ENCODE results near the gene HSPB3. TPM values are rescaled to one million over a fixed set of nuclear protein-coding genes. Genes with fewer than 3 reads are reported as not detected.

HSPB3 gene
- total and polyA plus RNA-seq, 2 of the 8 experiments (the other 6 are each of a cell fraction or from before 2014, with no cell fraction given) = not detected

DNA sequence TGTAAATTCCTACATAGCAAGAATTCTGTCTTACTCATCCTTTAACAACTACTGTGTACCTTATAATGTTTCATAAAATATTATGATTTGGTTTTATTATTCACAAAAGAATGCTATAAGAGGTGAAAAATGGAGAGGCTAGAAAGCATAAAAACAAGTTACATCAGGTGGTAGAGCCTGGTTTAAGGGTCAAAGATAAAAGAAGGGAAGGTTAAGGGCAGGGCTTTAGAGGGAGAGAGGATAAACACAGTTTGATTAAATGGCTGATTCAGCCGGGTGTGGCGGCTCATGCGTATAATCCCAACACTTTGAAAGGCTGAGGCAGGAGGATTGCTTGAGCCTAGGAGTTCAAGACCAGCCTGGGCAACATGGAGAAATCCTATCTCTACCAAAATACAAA is 40.4 kb upstream of the HSPB3 start:
- no peak overlapping the region for H2AK5ac ChIP-seq (ENCODE audit: low read depth, low read length)
- no peak overlapping the region for H2BK12ac ChIP-seq (ENCODE audit: low read depth, low read length)
- H3K9ac ChIP-seq (replicated peaks in 1 of 4; ENCODE audit: extremely low read depth in 1 of 4, low read depth in 3 of 4, low read length in 3 of 4) = no peak overlapping the region
- FAIRE-seq (no peak), DNase-seq (ENCODE audit: low read depth in 1 of 2, low spot score in 2 of 2) (no peak)
- no peaks in the 10 kb centered on the region for H3K27me3 ChIP-seq (replicated peaks in 1 of 4; ENCODE audit: control insufficient read depth in 3 of 4, extremely low read depth in 1 of 4, insufficient read depth in 3 of 4, low read length in 3 of 4)
- H3K9me3 ChIP-seq (ENCODE audit: insufficient read depth in 2 of 2, low read depth in 1 of 2, low read length in 1 of 2) = no peaks in the 10 kb centered on the region
- H4K20me1 ChIP-seq (replicated peaks in 1 of 2; ENCODE audit: control insufficient read depth in 1 of 2, insufficient read depth in 2 of 2, low read length in 2 of 2) = no peaks in the 10 kb centered on the region
- no peak overlapping the region for H3K56ac ChIP-seq (replicated peaks; ENCODE audit: insufficient read length, low read depth, low read length)
- H3K4me1 ChIP-seq (replicated peaks in 1 of 4; ENCODE audit: control insufficient read depth in 3 of 4, insufficient read depth in 4 of 4, low read length in 3 of 4) = no peaks in the 10 kb centered on the region
- H2BK5ac ChIP-seq (ENCODE audit: low read depth, low read length) = no peak overlapping the region
- H4K5ac ChIP-seq (ENCODE audit: insufficient read length, low read depth, low read length) = no peak overlapping the region
- no peak overlapping the region for H3K4ac ChIP-seq (replicated peaks; ENCODE audit: insufficient read length, low read depth, low read length)
- H3K27ac ChIP-seq (ENCODE audit: low read depth, low read length) = no peak overlapping the region
- CTCF ChIA-PET (ENCODE audit: partially characterized antibody) = no interaction called here
- no peaks in the 10 kb centered on the region for H3K79me2 ChIP-seq (ENCODE audit: control insufficient read depth in 1 of 2, insufficient read depth in 2 of 2, low read length in 2 of 2)
- H3K14ac ChIP-seq (ENCODE audit: insufficient read length) = no peak overlapping the region
- H2BK15ac ChIP-seq (ENCODE audit: low read length) = no peak overlapping the region
- no peak overlapping the region for H3K4me3 ChIP-seq (ENCODE audit: extremely low read depth in 1 of 4, insufficient read depth in 2 of 4, low read depth in 3 of 4, low read length in 4 of 4)
- H3K4me2 ChIP-seq (ENCODE audit: insufficient read depth in 1 of 2, low read depth in 2 of 2, low read length in 2 of 2) = no peak overlapping the region
- H2BK20ac ChIP-seq (ENCODE audit: low read length) = no peak overlapping the region
- no peaks in the 10 kb centered on the region for H3K79me1 ChIP-seq (ENCODE audit: low read depth, low read length)
- no peak overlapping the region for H4K8ac ChIP-seq (ENCODE audit: extremely low read depth, insufficient read depth, low read length)
- H3K23ac ChIP-seq (ENCODE audit: insufficient read length) = no peak overlapping the region
- no peaks in the 10 kb centered on the region for H3K23me2 ChIP-seq (ENCODE audit: low read depth, low read length)
- no peak overlapping the region for H4K91ac ChIP-seq (replicated peaks; ENCODE audit: insufficient read length, low read length)
- POLR2A ChIA-PET (ENCODE audit: partially characterized antibody) = no interaction called here
- no peak overlapping the region for H2BK120ac ChIP-seq (replicated peaks; ENCODE audit: low read depth, low read length)
- no peak overlapping the region for H2AFZ ChIP-seq (ENCODE audit: low read length)
- no peaks in the 10 kb centered on the region for H3K36me3 ChIP-seq (ENCODE audit: control insufficient read depth in 2 of 4, insufficient read depth in 4 of 4, low read length in 3 of 4)
- no peak overlapping the region for H3K18ac ChIP-seq (ENCODE audit: extremely low read depth, low read length)
- WGBS, 2 experiments (ENCODE audit: extremely low coverage in 1 of 2, insufficient coverage in 1 of 2, insufficient read length in 1 of 2, insufficient replicate concordance in 2 of 2, low coverage in 1 of 2, low lambda C conversion rate in 2 of 2, missing lambda C conversion rate in 1 of 2) = 85% methylated on average over 3 of the region's 3 CpGs; no CpG with 5 or more reads in 1 of the 2 experiments
- TF ChIP-seq ZNF274 (IDR thresholded peaks at IDR 0.05; ENCODE audit: borderline replicate concordance, extremely low read depth, low read length) (no peak), TCF12 (IDR thresholded peaks at IDR 0.05; ENCODE audit: low read depth, low read length) (no peak), NANOG (IDR thresholded peaks at IDR 0.05; ENCODE audit: insufficient read depth, low read depth, low read length, poor library complexity, severe bottlenecking) (no peak), E2F6 (IDR thresholded peaks at IDR 0.05) (no peak), CBX5 (IDR thresholded peaks at IDR 0.05; ENCODE audit: low read depth, low read length) (no peak), CEBPB (IDR thresholded peaks at IDR 0.05; ENCODE audit: low read depth, low read length) (no peak)

Data from H1 (cell line).